Left forelimb (tissue), 1 donor: ENCODE results near the gene EFNB2.

Source experiments
- DNase-seq: peaks from one replicate; pipeline ENCODE4 v3.0.0-alpha.2; 2018; ENCODE audit warnings: low spot score

EFNB2 gene

DNA sequence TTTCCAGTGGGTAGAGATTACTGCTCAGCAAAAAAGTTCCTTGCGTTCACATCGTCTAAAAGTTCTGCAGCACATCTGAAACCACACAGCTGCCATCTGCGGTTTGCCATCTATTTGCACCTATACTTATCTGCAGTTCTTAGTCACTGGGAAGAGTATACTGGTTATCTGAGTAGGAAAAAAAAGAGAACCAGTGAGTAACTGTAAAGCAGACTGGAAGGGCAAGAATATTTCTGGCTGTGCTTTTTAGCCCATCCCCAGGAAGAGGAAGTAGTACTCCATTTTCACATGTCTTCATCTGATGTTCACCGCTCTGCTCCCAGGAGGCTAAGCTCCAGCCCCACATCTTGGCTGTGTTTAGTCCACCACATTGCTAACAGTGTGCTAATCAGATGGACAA is 35.6 kb downstream of the EFNB2 start:
- DNase-seq = no peak

- no peak for DNase-seq
Measured at GRCh38 chr13:106499113-106499512, 36.3 kb downstream of the EFNB2 start.

GRCh38 chr13:106498571-106498970 is 36.9 kb downstream of the EFNB2 start:
- no peak for DNase-seq

GRCh38 chr13:106498158-106498557 is 37.3 kb downstream of the EFNB2 start:
- DNase-seq = no peak

DNA sequence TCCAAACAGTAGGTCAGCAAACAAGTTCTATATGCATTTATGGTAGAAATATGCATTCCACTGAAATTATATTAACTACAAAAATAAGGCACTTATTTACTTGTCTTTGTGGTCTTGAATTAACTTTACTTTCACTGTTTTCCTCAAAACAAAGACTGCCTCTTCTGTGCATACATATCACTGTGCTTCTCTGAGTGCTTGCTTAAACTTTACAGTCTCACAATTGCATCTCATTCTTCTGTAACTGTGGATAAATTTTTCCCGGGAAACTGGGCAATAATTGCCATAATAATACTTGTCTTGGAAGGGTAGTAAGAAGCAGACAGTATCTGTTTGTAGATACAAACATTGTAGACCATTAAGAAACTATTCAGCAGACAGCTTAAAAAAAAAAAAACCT is 38.4 kb downstream of the EFNB2 start:
- DNase-seq = no peak

GRCh38 chr13:106496072-106496997 is 39.1 kb downstream of the EFNB2 start:
- DNase-seq = no peak

GRCh38 chr13:106494936-106495335 is 40.5 kb downstream of the EFNB2 start:
- DNase-seq = no peak

DNA sequence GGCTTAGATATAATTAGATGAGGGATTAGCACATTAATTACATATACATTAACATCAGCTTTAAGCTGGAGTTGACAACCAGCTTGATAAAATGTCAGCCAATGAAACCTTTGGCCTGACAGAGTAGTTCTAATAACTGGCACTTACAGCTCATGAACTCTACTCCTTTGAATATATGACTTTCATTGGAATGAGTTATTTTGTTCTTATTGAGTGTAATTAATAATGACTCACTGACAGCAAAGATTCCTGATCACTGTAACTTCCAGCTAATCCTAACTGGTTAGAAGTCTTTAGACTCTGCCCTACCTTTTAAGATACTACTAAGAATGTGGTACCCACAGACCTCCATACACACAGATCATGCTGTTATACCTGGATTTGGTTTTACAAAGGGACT is 41.0 kb downstream of the EFNB2 start:
- DNase-seq = no peak

GRCh38 chr13:106493533-106494220 is 41.8 kb downstream of the EFNB2 start:
- DNase-seq = no peak

DNA sequence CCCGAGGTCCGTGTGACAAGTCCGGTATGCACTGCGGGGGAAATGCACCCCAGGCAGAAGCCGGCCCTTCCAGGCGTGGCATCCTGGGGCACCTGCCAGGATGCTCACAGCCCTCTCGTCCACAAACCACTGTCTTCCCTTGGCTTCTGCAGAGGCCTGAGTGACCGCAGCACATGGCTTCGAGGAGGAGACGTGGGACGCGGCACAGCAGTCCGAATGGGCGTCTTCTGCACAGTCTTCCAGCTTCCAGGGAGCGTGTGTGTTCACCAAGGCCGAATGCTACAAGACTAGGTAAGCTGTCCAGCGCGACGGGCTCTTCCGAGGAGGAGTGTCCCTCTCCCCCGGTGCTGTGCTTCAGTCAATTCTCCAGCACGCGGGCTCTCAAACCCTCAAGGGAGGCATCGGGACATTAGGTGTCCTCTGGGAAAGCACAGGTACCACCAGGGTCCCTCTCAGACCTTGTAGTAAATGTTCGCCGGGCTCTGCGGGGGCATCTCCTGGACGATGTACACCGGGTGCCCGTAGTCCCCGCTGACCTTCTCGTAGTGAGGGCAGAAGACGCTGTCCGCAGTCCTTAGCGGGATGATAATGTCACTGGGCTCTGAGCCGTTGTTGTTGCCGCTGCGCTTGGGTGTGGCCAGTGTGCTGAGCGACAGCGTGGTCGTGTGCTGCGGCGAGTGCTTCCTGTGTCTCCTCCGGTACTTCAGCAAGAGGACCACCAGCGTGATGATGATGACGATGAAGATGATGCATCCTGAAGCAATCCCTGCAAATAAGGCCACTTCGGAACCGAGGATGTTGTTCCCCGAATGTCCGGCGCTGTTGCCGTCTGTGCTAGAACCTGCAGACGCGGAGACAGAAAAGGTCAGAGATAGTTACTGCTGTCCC is 42.6 kb downstream of the EFNB2 start:
- DNase-seq = no peak

GRCh38 chr13:106491928-106492587 is 43.4 kb downstream of the EFNB2 start:
- DNase-seq = no peak

DNA sequence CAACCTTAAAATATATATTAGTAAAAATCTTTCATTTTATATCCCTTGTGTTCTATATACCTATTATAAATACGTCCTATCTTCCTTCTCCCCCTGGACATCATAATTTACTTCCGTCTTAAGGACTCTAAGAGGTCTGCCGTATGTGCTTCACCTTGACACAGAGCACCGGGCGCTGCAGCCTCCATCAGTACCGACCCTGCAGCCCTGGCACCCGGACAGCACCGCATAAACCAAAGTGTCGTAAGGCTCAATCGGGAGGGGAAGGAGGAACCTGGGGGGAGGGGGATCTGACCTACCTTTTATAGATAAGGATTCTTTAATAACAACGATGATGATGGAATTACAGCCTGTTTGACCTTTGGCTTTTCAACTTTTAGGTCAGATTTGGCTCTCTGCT is 44.0 kb downstream of the EFNB2 start:
- DNase-seq = no peak

DNA sequence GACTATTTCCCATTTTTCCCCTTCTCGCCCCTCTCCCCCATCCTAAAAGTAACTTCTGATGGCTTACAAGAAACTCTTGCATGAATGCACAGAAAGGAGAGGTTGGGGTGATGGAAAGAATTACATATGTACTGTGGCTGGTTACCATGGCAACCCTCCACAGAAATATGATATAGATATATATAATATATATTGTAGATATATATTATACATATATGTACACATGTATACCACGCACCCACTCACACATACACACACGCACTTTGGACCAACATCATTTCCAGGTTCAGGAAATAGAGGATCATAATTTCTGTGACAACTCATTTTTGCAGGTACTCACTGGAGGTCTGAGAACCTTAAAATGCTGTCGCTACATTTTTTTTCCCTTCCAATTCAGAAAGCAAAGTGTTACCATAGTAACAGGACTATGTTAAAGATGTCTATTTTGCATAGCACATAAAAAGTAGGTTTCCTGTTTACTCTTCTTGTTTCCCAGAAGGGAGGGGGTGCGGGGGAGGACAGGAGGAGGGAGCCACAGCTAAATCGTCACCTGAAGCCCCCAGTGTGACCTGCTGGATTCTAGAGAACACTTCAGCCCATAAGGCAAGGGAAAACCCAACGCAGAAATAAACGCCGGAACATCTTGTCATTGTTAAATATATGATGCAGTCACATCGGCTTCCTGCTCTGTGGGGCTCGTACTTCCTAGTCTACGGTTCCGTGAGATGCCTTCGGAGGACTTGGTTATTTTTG is 44.7 kb downstream of the EFNB2 start:
- DNase-seq = no peak

DNA sequence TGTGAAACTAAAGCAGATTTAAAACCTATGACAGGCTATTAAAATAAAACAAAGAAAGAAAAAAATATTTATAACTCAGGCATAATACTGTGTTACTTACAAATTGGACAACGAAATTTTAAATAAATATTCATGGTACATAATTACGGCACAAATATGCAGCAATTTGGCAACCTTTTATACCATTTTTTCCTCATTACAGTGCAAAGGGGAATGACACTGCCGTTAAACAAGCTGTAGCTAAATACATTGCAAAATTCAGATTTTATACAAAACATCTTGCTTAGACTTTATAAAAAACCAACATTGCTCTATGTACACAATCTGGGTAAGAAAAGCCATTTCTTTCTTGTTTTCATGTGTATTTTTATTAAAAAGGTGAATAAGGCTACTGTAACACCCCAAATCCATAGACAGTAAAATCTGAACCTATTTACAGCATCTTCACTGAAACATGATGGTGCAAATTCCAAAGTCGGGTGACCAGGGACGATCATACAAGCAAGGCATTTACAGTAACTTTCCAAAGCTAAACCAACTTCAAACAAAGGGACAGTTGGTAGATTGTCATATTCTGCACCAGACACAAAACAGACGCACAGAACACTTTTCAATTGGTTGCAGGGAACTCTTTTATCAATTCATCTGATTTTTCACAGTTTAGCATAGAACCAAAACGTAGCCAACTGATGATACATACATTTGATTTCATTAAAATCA is 45.5 kb downstream of the EFNB2 start:
- no peak for DNase-seq

DNA sequence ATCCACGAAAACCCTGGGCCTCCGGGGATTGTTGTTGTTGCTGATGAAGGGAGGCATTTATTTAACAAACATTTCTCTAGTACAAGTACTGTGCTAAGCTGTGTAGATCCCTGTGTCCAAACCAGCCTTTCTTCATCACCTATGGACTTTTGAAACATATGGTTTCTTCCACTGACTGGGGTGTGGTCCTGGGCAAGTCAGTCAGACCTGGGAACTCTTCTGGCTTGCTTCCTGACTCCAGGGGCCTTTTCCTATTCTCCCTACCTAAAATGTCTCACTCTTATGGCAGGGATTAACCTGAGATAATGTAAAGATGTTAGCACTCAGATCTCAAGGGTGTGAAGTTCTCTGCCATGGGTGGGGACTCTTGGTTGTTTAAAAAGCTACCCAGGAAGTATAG is 46.8 kb downstream of the EFNB2 start:
- no peak for DNase-seq

DNA sequence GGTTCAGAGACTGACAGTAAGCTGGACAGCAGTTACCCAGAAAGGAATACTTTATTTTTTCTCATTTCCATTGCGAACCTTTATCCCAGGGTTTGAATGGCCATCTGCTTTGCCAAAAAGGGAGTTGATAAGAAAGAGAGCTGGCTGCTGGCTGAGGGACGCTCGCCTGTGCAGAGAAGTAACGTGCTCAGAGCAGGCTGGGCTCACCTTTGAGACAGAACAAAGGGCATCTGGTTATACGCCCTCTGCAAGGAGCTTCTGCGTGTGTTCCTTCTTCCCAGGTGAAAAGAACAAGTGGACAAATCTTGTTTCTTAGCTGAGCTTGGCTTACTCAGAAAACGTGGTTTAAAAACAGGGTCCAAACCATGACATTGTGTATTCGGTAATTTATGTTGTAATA is 47.4 kb downstream of the EFNB2 start:
- DNase-seq = no peak

DNA sequence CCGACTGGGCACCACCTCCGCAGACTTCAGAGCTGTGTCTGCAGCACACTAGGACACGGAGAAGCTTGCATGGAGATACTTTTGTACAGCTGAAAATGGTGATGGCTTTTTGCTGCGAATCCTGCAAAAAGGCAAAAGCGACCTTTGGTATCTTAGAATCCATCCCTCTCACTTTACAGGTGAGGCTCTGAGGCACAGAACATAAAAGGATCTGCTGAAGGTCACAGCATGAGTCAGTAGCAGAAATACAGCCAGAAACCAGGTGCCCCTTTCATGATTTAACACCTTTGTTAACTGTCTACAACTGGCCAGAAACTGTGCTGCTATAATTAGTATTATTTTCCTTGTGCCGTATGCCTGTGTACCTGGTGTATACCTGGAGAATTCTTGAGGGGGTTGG is 48.3 kb downstream of the EFNB2 start:
- DNase-seq = no peak

GRCh38 chr13:106486287-106486686 is 49.2 kb downstream of the EFNB2 start:
- DNase-seq = no peak

DNA sequence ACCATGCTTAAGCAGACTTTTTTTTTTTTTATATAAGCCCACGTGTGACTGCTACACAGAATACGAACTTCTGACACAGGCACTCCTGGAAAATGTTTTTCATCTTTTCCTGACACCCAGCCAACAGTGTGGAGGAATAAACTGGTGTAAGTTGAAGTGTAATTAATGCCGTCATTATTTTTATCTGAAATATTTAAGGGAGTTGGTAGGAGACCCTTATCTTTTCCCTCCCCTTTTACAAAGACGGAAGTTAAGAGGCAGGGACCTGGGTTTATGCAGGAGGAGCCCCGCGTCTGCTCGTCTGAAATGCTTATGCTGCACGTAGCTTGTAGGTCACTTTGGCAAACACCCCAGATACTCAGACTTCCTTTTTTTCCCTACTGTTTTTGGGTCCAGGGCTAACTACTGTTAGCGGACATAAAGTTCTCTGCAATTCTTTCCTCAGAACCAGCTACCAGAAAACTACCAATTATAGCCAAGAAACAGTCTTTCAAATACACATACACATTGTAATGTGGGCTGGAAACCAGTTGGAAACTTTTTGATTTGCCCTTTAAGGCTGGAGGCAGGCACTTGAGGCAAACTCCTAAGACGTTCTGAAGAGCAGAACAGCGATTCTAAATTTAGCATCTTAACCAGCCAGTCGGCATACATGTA is 50.8 kb downstream of the EFNB2 start:
- DNase-seq = no peak

GRCh38 chr13:106484084-106484483 is 51.4 kb downstream of the EFNB2 start:
- no peak for DNase-seq
